WTC11 (cell line): ENCODE data around the gene ERMAP. TPM values are rescaled to one million over a fixed set of nuclear protein-coding genes. Genes with fewer than 3 reads are reported as not detected.

ENCODE experiments used
- ATAC-seq: fragments of 200-7000 bp; cut with Tn5 transposase; 2 replicates; pipeline ENCODE4 v1.10.0; 2021; ENCODE audit warnings: mild to moderate bottlenecking, moderate library complexity
- CTCF ChIA-PET: fragments of 300-600 bp; sonication (Branson Sonifier 250); formaldehyde crosslinking; loops from one replicate; lab custom pipeline; 2021; ENCODE audit warnings: antibody characterized with exemption; lab: Charles Lee
- POLR2A ChIA-PET: fragments of 350-600 bp; sonication (Branson Sonifier 250); formaldehyde crosslinking; loops from one replicate; lab custom pipeline; 2021; ENCODE audit warnings: antibody characterized with exemption; lab: Charles Lee
- DNase-seq: peaks from one replicate; pipeline ENCODE4 v3.0.0; 2021; ENCODE audit warnings: low spot score
- H3K27ac Mint-ChIP-seq: 2 replicates; pipeline ENCODE4 v1.8.0; 2021; ENCODE audit warnings: mixed read lengths
- H3K27me3 Mint-ChIP-seq: 2 replicates; pipeline ENCODE4 v1.8.0; 2021; ENCODE audit warnings: low read depth, mild to moderate bottlenecking, moderate library complexity, mixed read lengths
- H3K36me3 Mint-ChIP-seq: 2 replicates; pipeline ENCODE4 v1.8.0; 2021; ENCODE audit warnings: mixed read lengths
- H3K4me1 Mint-ChIP-seq: 2 replicates; pipeline ENCODE4 v1.8.0; 2022; ENCODE audit warnings: mixed read lengths
- H3K4me3 Mint-ChIP-seq: 2 replicates; pipeline ENCODE4 v1.8.0; 2021; ENCODE audit warnings: mild to moderate bottlenecking, moderate library complexity, mixed read lengths
- H3K9me3 Mint-ChIP-seq: 2 replicates; pipeline ENCODE4 v1.8.0; 2021; ENCODE audit warnings: mixed read lengths
- AR ChIP-seq: fragments of 250-450 bp; sonication (Bioruptor Pico); IDR thresholded peaks from 2 replicates; pipeline ENCODE4 v1.9.0; 2021; ENCODE audit warnings: mild to moderate bottlenecking
- ARID4B ChIP-seq: sonication (generic); formaldehyde crosslinking; IDR thresholded peaks from 2 replicates; pipeline ENCODE4 v1.8.0; 2023; ENCODE audit warnings: missing genetic modification reagents, mild to moderate bottlenecking, borderline replicate concordance
- ATF1 ChIP-seq: sonication (generic); formaldehyde crosslinking; IDR thresholded peaks from 2 replicates; pipeline ENCODE4 v1.8.1; 2023; ENCODE audit warnings: mild to moderate bottlenecking, moderate library complexity, missing genetic modification reagents
- E2F5 ChIP-seq: sonication (generic); formaldehyde crosslinking; IDR thresholded peaks from 2 replicates; pipeline ENCODE4 v1.8.1; 2022; ENCODE audit warnings: mild to moderate bottlenecking, moderate library complexity, missing genetic modification reagents
- ERG ChIP-seq: fragments of 250-450 bp; sonication (Bioruptor Pico); IDR thresholded peaks from 2 replicates; pipeline ENCODE4 v1.8.0; 2021; ENCODE audit warnings: mild to moderate bottlenecking
- MXD4 ChIP-seq: fragments of 250-450 bp; sonication (Bioruptor Pico); IDR thresholded peaks from 2 replicates; pipeline ENCODE4 v1.8.0; 2021; ENCODE audit warnings: mild to moderate bottlenecking, moderate library complexity, borderline replicate concordance
- NR2C2 ChIP-seq: sonication (generic); formaldehyde crosslinking; IDR thresholded peaks from 2 replicates; pipeline ENCODE4 v1.8.0; 2022; ENCODE audit warnings: mild to moderate bottlenecking, missing genetic modification reagents
- SOX15 ChIP-seq: fragments of 250-450 bp; sonication (Bioruptor Pico); IDR thresholded peaks from 2 replicates; pipeline ENCODE4 v1.9.0; 2021; ENCODE audit warnings: mild to moderate bottlenecking
- SP1 ChIP-seq: sonication (generic); formaldehyde crosslinking; conservative IDR thresholded peaks from 2 replicates; pipeline ENCODE4 v1.8.1; 2022; ENCODE audit warnings: missing genetic modification reagents
- TCF7 ChIP-seq: sonication (generic); formaldehyde crosslinking; IDR thresholded peaks from 2 replicates; pipeline ENCODE4 v1.8.0; 2022; ENCODE audit warnings: mild to moderate bottlenecking, low read depth, missing genetic modification reagents, moderate library complexity
- TEAD1 ChIP-seq: sonication (generic); formaldehyde crosslinking; IDR thresholded peaks from 2 replicates; pipeline ENCODE4 v1.8.0; 2022; ENCODE audit warnings: mild to moderate bottlenecking, missing genetic modification reagents
- TP53 ChIP-seq: sonication (generic); formaldehyde crosslinking; IDR thresholded peaks from 2 replicates; pipeline ENCODE4 v1.8.1; 2023; ENCODE audit warnings: mild to moderate bottlenecking, missing genetic modification reagents
- ZNF281 ChIP-seq: sonication (generic); formaldehyde crosslinking; IDR thresholded peaks from 2 replicates; pipeline ENCODE4 v1.8.0; 2023; ENCODE audit warnings: mild to moderate bottlenecking, missing genetic modification reagents
- total RNA-seq: library from RNA; stranded (reverse); gene quantifications from 3 replicates; pipeline ENCODE4 v1.2.3, GENCODE V29; 2021

The ERMAP gene
- total RNA-seq, 1 experiment from 2014 or later = 2.6 TPM

- TF ChIP-seq ARID4B (CRISPR knock-in tag) (no peak), TEAD1 (no peak), E2F5 (no peak), NR2C2 (CRISPR knock-in tag) (no peak), ZNF281 (no peak), SP1 (CRISPR knock-in tag) (no peak), ATF1 (no peak)
Measured at GRCh38 chr1:42841440-42842147, 24.7 kb downstream of the ERMAP start (continued).

- H3K27me3 Mint-ChIP-seq = no peaks in the 10 kb centered on the region
- H3K9me3 Mint-ChIP-seq = no peaks in the 10 kb centered on the region
- TF ChIP-seq SOX15 (CRISPR knock-in tag) (no peak), TCF7 (CRISPR knock-in tag) (no peak), AR (CRISPR knock-in tag) (no peak)
- TF ChIP-seq, all 79 proteins: peak for 0
- DNase-seq (no peak), ATAC-seq (no peak)
- Mint-ChIP-seq H3K4me3 (no peak overlapping the region), H3K36me3 (peaks cover 14% of the 10 kb centered on the region), H3K27ac (no peak overlapping the region), H3K4me1 (peaks cover 24% of the 10 kb centered on the region)
- ChIA-PET POLR2A (no interaction called here), CTCF (no interaction called here)
Measured at GRCh38 chr1:42844592-42845140, 27.7 kb downstream of the ERMAP start.

- Mint-ChIP-seq H3K27me3 (no peaks in the 10 kb centered on the region), H3K27ac (no peak overlapping the region), H3K9me3 (no peaks in the 10 kb centered on the region), H3K36me3 (peaks cover 18% of the 10 kb centered on the region), H3K4me3 (no peak overlapping the region), H3K4me1 (peaks cover 24% of the 10 kb centered on the region)
- TF ChIP-seq ERG (CRISPR knock-in tag) (no peak), MXD4 (no peak), TP53 (no peak)
- CTCF ChIA-PET = interaction anchor here (1.1 to 2.0 kb wide), 3 partner anchors 78 to 382 kb away, joined by 3 to 21 read pairs (median 21); partner anchors contain the start of genes C1orf50 and P3H1
- ATAC-seq (no peak), DNase-seq (no peak)
- POLR2A ChIA-PET = interaction anchor here (1.1 kb wide), 1 partner anchor 513 kb away, joined by 3 read pairs; no protein-coding TSS in a partner anchor
Measured at GRCh38 chr1:42845193-42845592, 28.3 kb downstream of the ERMAP start.
